ENCODE data around the gene RTN4IP1.

DNA sequence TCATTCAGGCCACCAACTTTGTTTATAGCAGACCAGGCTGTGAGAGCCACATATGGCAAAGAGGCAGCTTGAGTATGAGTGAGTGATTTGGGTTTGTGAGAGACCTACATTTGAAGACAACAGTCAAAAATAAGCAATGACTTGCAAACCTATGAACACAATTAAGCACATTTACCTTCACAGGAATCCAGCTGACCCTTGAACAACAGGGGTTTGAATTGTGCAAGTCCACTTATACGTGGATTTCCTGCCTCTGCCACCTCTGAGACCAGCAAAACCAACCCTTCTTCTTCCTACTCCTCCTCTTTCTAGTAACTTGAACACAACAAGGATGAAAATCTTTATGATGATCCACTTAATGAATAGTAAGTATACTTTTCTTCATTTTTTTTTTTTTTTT is 10.1 kb downstream of the RTN4IP1 start:
- TF ChIP-seq, protein P1, sequence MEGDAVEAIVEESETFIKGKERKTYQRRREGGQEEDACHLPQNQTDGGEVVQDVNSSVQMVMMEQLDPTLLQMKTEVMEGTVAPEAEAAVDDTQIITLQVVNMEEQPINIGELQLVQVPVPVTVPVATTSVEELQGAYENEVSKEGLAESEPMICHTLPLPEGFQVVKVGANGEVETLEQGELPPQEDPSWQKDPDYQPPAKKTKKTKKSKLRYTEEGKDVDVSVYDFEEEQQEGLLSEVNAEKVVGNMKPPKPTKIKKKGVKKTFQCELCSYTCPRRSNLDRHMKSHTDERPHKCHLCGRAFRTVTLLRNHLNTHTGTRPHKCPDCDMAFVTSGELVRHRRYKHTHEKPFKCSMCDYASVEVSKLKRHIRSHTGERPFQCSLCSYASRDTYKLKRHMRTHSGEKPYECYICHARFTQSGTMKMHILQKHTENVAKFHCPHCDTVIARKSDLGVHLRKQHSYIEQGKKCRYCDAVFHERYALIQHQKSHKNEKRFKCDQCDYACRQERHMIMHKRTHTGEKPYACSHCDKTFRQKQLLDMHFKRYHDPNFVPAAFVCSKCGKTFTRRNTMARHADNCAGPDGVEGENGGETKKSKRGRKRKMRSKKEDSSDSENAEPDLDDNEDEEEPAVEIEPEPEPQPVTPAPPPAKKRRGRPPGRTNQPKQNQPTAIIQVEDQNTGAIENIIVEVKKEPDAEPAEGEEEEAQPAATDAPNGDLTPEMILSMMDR (conservative IDR thresholded peaks at IDR 0.05; ENCODE audit: low read depth, low read length) = no peak
- no peak for TF ChIP-seq EZH2 (IDR thresholded peaks at IDR 0.05; ENCODE audit: low read length, unreplicated experiment)

Measured in PC-3 (cell line).